GM19395 (cell line): ENCODE measurements around the gene DOK6.

Experiments used
- ATAC-seq: cut with Tn5 transposase; IDR thresholded peaks from one replicate; pipeline ENCODE4 v1.9.1; 2021; ENCODE audit warnings: mild to moderate bottlenecking, moderate library complexity; ENCODE audit not compliant: unreplicated experiment

DOK6 gene

GRCh38 chr18:69537183-69537582 is 136.5 kb downstream of the DOK6 start:
- ATAC-seq = no peak

- ATAC-seq = no peak
Measured at GRCh38 chr18:69538849-69539248, 138.2 kb downstream of the DOK6 start.

GRCh38 chr18:69539404-69539803 is 138.7 kb downstream of the DOK6 start:
- no peak for ATAC-seq

- ATAC-seq = no peak
Measured at GRCh38 chr18:69556228-69556627, 155.5 kb downstream of the DOK6 start.

- ATAC-seq = no peak
Measured at GRCh38 chr18:69557282-69557681, 156.6 kb downstream of the DOK6 start.

GRCh38 chr18:69558052-69558451 is 157.4 kb downstream of the DOK6 start:
- ATAC-seq = no peak

GRCh38 chr18:69559604-69560003 is 158.9 kb downstream of the DOK6 start:
- no peak for ATAC-seq

GRCh38 chr18:69564602-69565001 is 163.9 kb downstream of the DOK6 start:
- no peak for ATAC-seq

GRCh38 chr18:69567813-69568488 is 167.3 kb downstream of the DOK6 start:
- ATAC-seq = no peak

GRCh38 chr18:69569133-69569532 is 168.4 kb downstream of the DOK6 start:
- no peak for ATAC-seq

GRCh38 chr18:69574401-69574800 is 173.7 kb downstream of the DOK6 start:
- ATAC-seq = no peak

- peak; percentile 91 for ATAC-seq
Measured at GRCh38 chr18:69580107-69580506, 179.4 kb downstream of the DOK6 start.

GRCh38 chr18:69584429-69584828 is 183.7 kb downstream of the DOK6 start:
- ATAC-seq = no peak

GRCh38 chr18:69585696-69586095 is 185.0 kb downstream of the DOK6 start:
- no peak for ATAC-seq

- no peak for ATAC-seq
Measured at GRCh38 chr18:69586537-69586936, 185.8 kb downstream of the DOK6 start.

GRCh38 chr18:69588301-69588700 is 187.6 kb downstream of the DOK6 start:
- ATAC-seq = no peak

GRCh38 chr18:69590150-69590549 is 189.5 kb downstream of the DOK6 start:
- ATAC-seq = no peak

- ATAC-seq = no peak
Measured at GRCh38 chr18:69596345-69596744, 195.7 kb downstream of the DOK6 start.

GRCh38 chr18:69597561-69597960 is 196.9 kb downstream of the DOK6 start:
- no peak for ATAC-seq

- ATAC-seq = no peak
Measured at GRCh38 chr18:69599377-69599776, 198.7 kb downstream of the DOK6 start.

GRCh38 chr18:69612242-69612641 is 211.6 kb downstream of the DOK6 start:
- no peak for ATAC-seq

GRCh38 chr18:69616114-69616513 is 215.4 kb downstream of the DOK6 start:
- no peak for ATAC-seq

GRCh38 chr18:69617408-69617807 is 216.7 kb downstream of the DOK6 start:
- no peak for ATAC-seq
